Measurements from ENCODE around the gene LSMEM2.
A peak's percentile ranks its signal among the peaks of the same experiment; 100 is the strongest.
"Not testable (repeated sequence)": the region's sequence is repeated elsewhere in the genome, so short reads cannot be mapped to it uniquely, and the experiment has no call there.

The LSMEM2 gene

GRCh38 chr3:50264383-50264963, 14.4 kb upstream of the LSMEM2 start:
- no peak for DNase-seq (ENCODE audit: low read depth in 2 of 3, low spot score in 1 of 3)

DNA sequence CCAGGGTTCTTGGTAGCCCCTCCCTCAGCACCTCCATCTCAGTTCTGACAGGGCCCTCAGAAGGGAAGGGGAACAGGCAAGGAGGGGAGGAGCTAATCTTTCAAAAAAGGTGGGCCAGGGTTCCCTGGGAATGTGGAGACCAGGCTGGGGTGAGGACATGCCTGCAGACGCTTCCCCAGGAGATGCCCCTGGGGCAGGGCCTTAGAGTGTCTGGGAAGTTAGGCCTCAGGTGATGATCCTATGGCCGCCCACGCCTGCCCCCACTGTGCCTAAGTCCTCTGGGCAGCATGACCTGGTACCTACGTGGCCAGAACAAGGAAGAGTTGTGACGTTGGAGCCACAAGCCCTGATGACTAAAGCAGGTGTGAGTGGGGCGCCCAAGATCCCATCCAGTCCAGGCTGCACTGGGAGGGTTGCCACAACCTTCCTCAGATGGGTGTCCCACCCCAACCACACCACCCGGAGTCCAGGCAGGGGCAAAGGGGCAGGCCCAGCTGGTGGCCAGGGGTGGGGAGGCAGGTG, 13.9 kb upstream of the LSMEM2 start:
- DNase-seq (ENCODE audit: low read depth in 2 of 3, low spot score in 1 of 3) = no peak

DNA sequence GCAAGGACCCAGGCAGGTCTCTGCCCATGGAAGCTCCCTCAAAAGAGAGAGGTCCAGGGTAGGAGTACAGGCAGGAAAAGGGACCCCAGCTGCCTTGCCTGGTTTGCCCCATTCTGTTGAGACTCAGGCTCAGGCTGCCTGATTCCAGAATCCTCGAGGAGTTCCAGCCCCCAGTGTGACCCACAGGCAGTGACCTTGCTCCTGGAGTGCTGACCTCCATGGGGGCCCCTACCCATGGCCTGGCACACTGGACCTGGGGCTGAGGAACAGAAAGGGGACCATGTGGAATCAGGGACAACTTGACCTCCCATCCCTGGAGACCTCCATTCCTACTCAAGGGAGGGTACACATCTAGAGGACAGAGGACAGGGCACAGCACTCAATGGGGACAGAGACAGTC, 13.3 kb upstream of the LSMEM2 start:
- DNase-seq (ENCODE audit: low read depth in 2 of 3, low spot score in 1 of 3) = no peak

DNA sequence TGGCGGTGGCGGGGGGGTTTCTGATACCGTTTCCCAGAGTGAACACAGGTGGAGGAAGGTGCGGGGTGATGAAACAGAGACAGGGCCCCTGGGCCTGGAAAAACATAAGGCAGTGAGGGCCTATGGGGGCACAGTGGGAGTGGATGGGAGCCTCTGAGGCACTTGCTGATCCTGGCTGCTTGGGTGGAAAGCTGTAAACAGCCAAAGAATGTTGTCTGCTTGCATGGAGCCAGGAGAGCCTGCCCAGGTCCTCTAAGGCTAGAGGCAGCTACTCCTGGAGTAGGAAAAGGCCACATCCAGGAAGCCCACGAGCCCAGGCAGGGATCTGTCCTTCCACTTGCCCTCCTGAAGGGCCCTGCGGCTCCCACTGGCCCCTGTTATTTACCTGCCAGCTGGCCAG, 12.9 kb upstream of the LSMEM2 start:
- no peak for DNase-seq (ENCODE audit: low read depth in 2 of 3, low spot score in 1 of 3)

GRCh38 chr3:50266836-50267235, 12.1 kb upstream of the LSMEM2 start:
- no peak for DNase-seq (ENCODE audit: low read depth in 2 of 3, low spot score in 1 of 3)

GRCh38 chr3:50267280-50267913, 11.5 kb upstream of the LSMEM2 start:
- no peak for DNase-seq (ENCODE audit: low read depth in 2 of 3, low spot score in 1 of 3)

DNA sequence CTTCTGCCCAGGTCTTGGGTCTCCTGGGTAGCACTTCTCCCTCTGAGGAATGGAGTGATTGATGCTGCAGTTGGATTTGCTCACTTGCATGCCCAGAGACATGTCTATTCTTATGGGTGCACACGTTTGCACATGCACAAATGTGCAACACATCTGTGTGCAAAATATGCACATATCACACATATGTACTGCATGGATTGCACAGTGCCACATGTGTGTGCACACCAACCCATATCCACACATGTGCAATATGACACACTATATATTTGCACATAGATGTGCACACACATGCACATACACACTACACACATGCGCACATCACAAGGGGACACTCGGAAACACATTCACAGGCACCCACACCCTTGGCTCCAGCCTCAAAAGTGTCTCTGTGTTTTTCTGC, 10.6 kb upstream of the LSMEM2 start:
- no peak for DNase-seq (ENCODE audit: low read depth in 2 of 3, low spot score in 1 of 3)

DNA sequence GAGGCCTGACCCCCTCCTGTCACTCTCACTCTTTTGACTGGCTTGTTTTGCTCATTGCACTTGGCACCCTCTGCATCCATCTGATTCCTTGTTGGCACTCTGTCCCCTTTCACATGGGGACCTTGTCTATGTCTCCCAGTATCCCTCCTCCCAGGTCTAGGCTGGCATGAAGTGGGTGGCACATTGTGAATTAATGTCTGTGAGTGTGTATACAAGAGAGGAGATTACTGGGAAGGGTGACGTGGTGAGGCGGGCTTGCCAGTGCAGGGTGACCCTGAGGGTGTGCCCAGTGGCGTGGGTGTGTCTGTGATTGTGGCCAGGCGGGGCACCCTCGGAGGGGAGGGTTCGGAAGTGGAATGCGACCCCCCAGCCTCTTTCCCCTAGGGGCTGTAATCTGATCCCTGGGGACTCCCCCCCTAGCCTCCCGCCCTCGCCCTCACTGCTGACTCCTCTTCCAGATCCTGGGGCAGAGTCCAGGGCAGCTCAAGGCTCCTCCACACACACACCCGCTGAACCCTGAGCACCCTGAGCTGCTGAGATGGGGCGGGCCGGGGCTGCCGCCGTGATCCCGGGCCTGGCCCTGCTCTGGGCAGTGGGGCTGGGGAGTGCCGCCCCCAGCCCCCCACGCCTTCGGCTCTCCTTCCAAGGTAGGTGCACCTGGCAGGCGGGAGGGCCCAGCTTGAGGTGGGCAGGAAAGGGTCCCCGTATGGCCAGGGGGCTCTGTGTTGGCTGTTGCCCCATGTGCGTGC, 10.0 kb upstream of the LSMEM2 start, which contains the start of gene SEMA3B:
Gene SEMA3B (plus strand): TSS at position 445 of the 749 bp plus-strand sequence. CDS start 94 bp downstream, at position 539.
- no peak for DNase-seq (ENCODE audit: low read depth in 2 of 3, low spot score in 1 of 3)

GRCh38 chr3:50269460-50269859, 9.4 kb upstream of the LSMEM2 start:
- DNase-seq (ENCODE audit: low read depth in 2 of 3, low spot score in 1 of 3) = no peak

GRCh38 chr3:50269977-50270413, 8.9 kb upstream of the LSMEM2 start:
- DNase-seq (ENCODE audit: low read depth in 2 of 3, low spot score in 1 of 3) = no peak

DNA sequence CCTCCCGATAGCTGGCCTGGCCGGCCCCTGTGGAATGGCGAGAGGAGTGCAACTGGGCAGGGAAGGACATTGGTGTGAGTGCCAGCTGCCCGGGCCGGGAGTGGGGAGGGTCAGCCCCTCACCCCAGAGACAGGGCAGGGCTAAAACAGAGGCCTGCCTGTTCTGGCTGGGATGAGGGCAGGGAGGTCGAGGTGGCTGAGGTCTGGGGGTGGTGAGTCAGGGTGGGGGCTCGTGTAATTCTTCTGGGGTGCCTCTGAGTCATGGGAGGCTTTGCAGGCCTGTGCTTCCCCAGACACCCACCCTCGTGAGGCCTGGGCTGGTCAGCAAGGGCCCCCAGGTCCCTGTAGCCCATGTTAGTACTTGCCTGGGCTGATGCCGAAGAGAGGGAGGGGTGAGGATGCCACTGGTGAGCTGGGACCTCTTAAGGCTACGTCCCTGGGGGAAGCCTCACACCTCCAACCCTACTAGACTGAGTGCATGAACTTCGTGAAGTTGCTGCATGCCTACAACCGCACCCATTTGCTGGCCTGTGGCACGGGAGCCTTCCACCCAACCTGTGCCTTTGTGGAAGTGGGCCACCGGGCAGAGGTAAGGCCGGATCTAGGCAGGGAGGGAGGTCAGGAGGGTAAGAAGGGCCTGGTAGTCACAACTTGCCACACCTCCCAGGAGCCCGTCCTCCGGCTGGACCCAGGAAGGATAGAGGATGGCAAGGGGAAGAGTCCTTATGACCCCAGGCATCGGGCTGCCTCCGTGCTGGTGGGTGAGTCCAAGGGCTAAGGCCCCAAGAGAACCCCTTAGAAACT, 8.3 kb upstream of the LSMEM2 start:
- DNase-seq (ENCODE audit: low read depth in 2 of 3, low spot score in 1 of 3) = no peak

GRCh38 chr3:50271314-50271936, 7.5 kb upstream of the LSMEM2 start:
- no peak for DNase-seq (ENCODE audit: low read depth in 2 of 3, low spot score in 1 of 3)

- DNase-seq (ENCODE audit: low read depth in 2 of 3, low spot score in 1 of 3) = not testable (repeated sequence)
Observed at GRCh38 chr3:50272538-50272910, 6.4 kb upstream of the LSMEM2 start.

GRCh38 chr3:50272911-50273688, 5.8 kb upstream of the LSMEM2 start:
- peak; percentile 82 to 96 (median 86) for DNase-seq (ENCODE audit: low read depth in 2 of 3, low spot score in 1 of 3)

- no peak for DNase-seq (ENCODE audit: low read depth in 2 of 3, low spot score in 1 of 3)
Observed at GRCh38 chr3:50273689-50274065, 5.2 kb upstream of the LSMEM2 start.

DNA sequence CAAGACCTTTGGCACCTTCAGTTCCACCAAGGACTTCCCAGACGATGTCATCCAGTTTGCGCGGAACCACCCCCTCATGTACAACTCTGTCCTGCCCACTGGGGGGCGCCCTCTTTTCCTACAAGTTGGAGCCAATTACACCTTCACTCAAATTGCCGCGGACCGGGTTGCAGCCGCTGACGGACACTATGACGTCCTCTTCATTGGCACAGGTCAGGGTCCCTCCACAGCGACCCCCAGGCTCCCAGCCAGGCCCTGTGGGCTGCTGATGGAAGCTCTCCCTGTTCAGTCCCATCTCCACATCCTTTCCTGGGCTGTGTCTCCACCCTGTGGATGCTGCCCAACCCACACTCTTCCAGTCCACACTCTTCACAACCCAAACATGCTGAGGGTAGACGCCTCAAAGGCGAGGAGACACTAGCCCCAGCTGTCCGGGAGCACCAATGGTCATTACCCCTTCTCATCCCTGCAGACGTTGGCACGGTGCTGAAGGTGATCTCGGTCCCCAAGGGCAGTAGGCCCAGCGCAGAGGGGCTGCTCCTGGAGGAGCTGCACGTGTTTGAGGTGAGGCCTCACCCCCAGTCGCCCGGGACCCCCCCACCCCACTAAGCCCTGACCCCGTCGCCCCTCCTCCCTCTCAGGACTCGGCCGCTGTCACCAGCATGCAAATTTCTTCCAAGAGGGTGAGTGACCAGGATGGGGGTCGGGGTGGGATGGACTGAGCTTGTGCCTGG, 4.3 kb upstream of the LSMEM2 start:
- DNase-seq (ENCODE audit: low read depth in 2 of 3, low spot score in 1 of 3) = peak; percentile 67 to 72 (median 70)

GRCh38 chr3:50275141-50275995, 3.5 kb upstream of the LSMEM2 start:
- no peak for DNase-seq (ENCODE audit: low read depth in 2 of 3, low spot score in 1 of 3)

DNA sequence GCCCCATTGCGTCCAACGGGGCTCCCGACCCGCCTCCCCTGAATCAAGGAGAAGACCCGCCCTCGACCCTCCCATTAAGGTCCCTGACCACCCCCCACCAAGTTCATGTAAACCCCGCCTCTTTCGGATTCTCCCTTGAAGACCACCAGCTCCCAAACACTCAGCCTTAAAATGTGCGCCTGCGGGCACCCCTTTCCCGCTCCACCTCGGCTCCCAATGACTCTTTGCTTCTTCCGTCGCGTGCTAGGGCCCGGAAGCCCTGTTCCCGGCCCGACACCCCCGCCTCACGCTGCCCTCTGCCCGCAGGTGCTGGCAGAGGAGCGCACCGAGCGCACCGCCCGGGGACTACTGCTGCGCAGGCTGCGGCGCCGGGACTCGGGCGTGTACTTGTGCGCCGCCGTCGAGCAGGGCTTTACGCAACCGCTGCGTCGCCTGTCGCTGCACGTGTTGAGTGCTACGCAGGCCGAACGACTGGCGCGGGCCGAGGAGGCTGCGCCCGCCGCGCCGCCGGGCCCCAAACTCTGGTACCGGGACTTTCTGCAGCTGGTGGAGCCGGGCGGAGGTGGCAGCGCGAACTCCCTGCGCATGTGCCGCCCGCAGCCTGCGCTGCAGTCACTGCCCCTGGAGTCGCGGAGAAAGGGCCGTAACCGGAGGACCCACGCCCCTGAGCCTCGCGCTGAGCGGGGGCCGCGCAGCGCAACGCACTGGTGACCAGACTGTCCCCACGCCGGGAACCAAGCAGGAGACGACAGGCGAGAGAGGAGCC, 2.7 kb upstream of the LSMEM2 start:
- DNase-seq (ENCODE audit: low read depth in 2 of 3, low spot score in 1 of 3) = no peak
